Endothelial cell of umbilical vein (primary cell): ENCODE measurements around the gene ASB14. TPM values are rescaled to one million over a fixed set of nuclear protein-coding genes. Genes with fewer than 3 reads are reported as not detected.
"Not testable (repeated sequence)": the region's sequence is repeated elsewhere in the genome, so short reads cannot be mapped to it uniquely, and the experiment has no call there.

Experiments used
- BruUV-seq: library from RNA; stranded (reverse); fragments of 400-500 nt; replicated peaks from 2 replicates; lab custom pipeline; 2021; lab: Mats Ljungman, UMichigan
- CTCF ChIA-PET: fragments of 300-600, 350-600 bp; sonication (Branson Sonifier 250); formaldehyde crosslinking; loops from one replicate; lab custom pipeline; 2021; ENCODE audit warnings: antibody characterized with exemption, inconsistent platforms; lab: Charles Lee
- POLR2A ChIA-PET: fragments of 300-600, 350-600 bp; sonication (Branson Sonifier 250); formaldehyde crosslinking; loops from one replicate; lab custom pipeline; 2021; ENCODE audit warnings: antibody characterized with exemption, inconsistent platforms; lab: Charles Lee
- DNase-seq: peaks from one replicate; pipeline ENCODE4 v3.0.0-alpha.2; 2011; ENCODE audit warnings: low read depth, low spot score
- FAIRE-seq: peaks from 2 replicates; lab custom pipeline; 2011; peaks lifted over from hg19 to GRCh38; lab: Jason Lieb, UNC
- H2AFZ ChIP-seq: 2 replicates; pipeline ENCODE4 v1.6.0; 2012; ENCODE audit warnings: low read depth, low read length, control low read depth, inconsistent platforms
- H3K27ac ChIP-seq: 2 replicates; pipeline ENCODE4 v1.5.1; 2011; ENCODE audit warnings: low read depth, mild to moderate bottlenecking, control low read depth, low read length, moderate library complexity; ENCODE audit not compliant: insufficient read depth
- H3K27me3 ChIP-seq, 2 experiments: 2 replicates each; pipeline versions ENCODE4 v1.6.0 to v1.6.1; 2011; ENCODE audit warnings: low read length in 2 of 2, mixed read lengths in 1 of 2; ENCODE audit not compliant: control insufficient read depth in 2 of 2, insufficient read depth in 2 of 2
- H3K36me3 ChIP-seq, 2 experiments: 2 replicates in 1 of 2; 3 replicates in 1 of 2; pipeline ENCODE4 v1.5.1; 2011; ENCODE audit warnings: low read length in 2 of 2, mild to moderate bottlenecking in 1 of 2, moderate library complexity in 1 of 2; ENCODE audit not compliant: control insufficient read depth in 2 of 2, insufficient read depth in 2 of 2; ENCODE audit errors: extremely low read depth in 1 of 2
- H3K4me1 ChIP-seq: 3 replicates; pipeline ENCODE4 v1.5.1; 2011; ENCODE audit warnings: mild to moderate bottlenecking, low read length; ENCODE audit not compliant: control insufficient read depth, insufficient read depth; ENCODE audit errors: extremely low read depth
- H3K4me2 ChIP-seq: 2 replicates; pipeline ENCODE4 v1.6.1; 2011; ENCODE audit warnings: low read length, control low read depth, mixed read lengths; ENCODE audit not compliant: insufficient read depth
- H3K4me3 ChIP-seq, 3 experiments: fragments of 200-600 bp in 1 of 3; sonication (generic), shearing (Covaris generic) in 1 of 3; replicated peaks in 1 of 3; 2 replicates each; pipeline ENCODE4 v1.5.1; 2011 to 2016; ENCODE audit warnings: control low read depth in 3 of 3, low read length in 3 of 3, mild to moderate bottlenecking in 2 of 3, inconsistent platforms in 1 of 3, low read depth in 1 of 3, moderate library complexity in 1 of 3; ENCODE audit not compliant: insufficient read depth in 1 of 3
- H3K79me2 ChIP-seq: 2 replicates; pipeline ENCODE4 v1.6.0; 2012; ENCODE audit warnings: low read length, inconsistent platforms; ENCODE audit not compliant: control insufficient read depth, insufficient read depth
- H3K9ac ChIP-seq: replicated peaks from 2 replicates; pipeline ENCODE3; 2011; ENCODE audit warnings: low read length, control low read depth; ENCODE audit not compliant: insufficient read depth; ENCODE audit errors: extremely low read depth
- H3K9me1 ChIP-seq: replicated peaks from 3 replicates; pipeline ENCODE4 v1.6.0; 2011; ENCODE audit warnings: mild to moderate bottlenecking, low read length; ENCODE audit not compliant: control insufficient read depth, insufficient read depth; ENCODE audit errors: extremely low read depth
- H3K9me3 ChIP-seq: replicated peaks from 2 replicates; pipeline ENCODE4 v1.5.1; 2012; ENCODE audit warnings: low read length, inconsistent platforms; ENCODE audit not compliant: control insufficient read depth, insufficient read depth
- H4K20me1 ChIP-seq: replicated peaks from 2 replicates; pipeline ENCODE3; 2011; ENCODE audit warnings: mild to moderate bottlenecking, low read length; ENCODE audit not compliant: control insufficient read depth, insufficient read depth; ENCODE audit errors: extremely low read depth
- CTCF ChIP-seq, 2 donors: IDR thresholded peaks; 1 replicate in 1 of 2; 2 replicates in 1 of 2; pipeline ENCODE4 v1.5.1; 2011; ENCODE audit warnings: low read length in 2 of 2, mild to moderate bottlenecking in 2 of 2, moderate library complexity in 2 of 2, control low read depth in 1 of 2, inconsistent platforms in 1 of 2, low read depth in 1 of 2; ENCODE audit not compliant: insufficient read depth in 1 of 2; ENCODE audit errors: extremely low read depth in 1 of 2
- EZH2 ChIP-seq: IDR thresholded peaks from 2 replicates; pipeline ENCODE4 v1.6.1; 2012; ENCODE audit warnings: borderline replicate concordance, low read depth, mild to moderate bottlenecking, moderate library complexity, low read length, inconsistent platforms; ENCODE audit not compliant: severe bottlenecking
- FOS ChIP-seq: IDR thresholded peaks from 2 replicates; pipeline ENCODE4 v1.6.1; 2011; ENCODE audit warnings: mild to moderate bottlenecking, low read length, moderate library complexity, borderline replicate concordance; ENCODE audit not compliant: insufficient read depth
- GATA2 ChIP-seq: IDR thresholded peaks from 2 replicates; pipeline ENCODE4 v1.7.0; 2011; ENCODE audit warnings: low read depth, mild to moderate bottlenecking, moderate library complexity, mixed read lengths, low read length; ENCODE audit not compliant: insufficient read length, insufficient read depth
- JUN ChIP-seq: IDR thresholded peaks from 2 replicates; pipeline ENCODE4 v1.6.1; 2011; ENCODE audit warnings: borderline replicate concordance, low read depth; ENCODE audit not compliant: insufficient read length, insufficient read depth
- MAX ChIP-seq: IDR thresholded peaks from 2 replicates; pipeline ENCODE4 v1.6.1; 2011; ENCODE audit not compliant: insufficient read depth, insufficient read length
- MYC ChIP-seq: IDR thresholded peaks from one replicate; pipeline ENCODE4 v1.6.1; 2011; ENCODE audit warnings: mild to moderate bottlenecking, low read depth, low read length
- POLR2A ChIP-seq: IDR thresholded peaks from 2 replicates; pipeline ENCODE4 v1.6.1; 2012; ENCODE audit warnings: low read depth, mild to moderate bottlenecking, control low read depth, low read length
- POLR2AphosphoS5 ChIP-seq: IDR thresholded peaks from 2 replicates; pipeline ENCODE4 v1.6.1; 2012; ENCODE audit warnings: low read depth, mild to moderate bottlenecking, control low read depth, low read length, moderate library complexity; ENCODE audit not compliant: insufficient read depth
- dilution Hi-C: fragments of 300-500 bp; cut with MboI; formaldehyde crosslinking; loops from one replicate; pipeline ENCODE4 v1.15.0; 2019; ENCODE audit warnings: low sequenced_read_pairs; ENCODE audit not compliant: extremely low pct_ligation_motif_present
- intact Hi-C: fragments of 100-400 bp; cut with micrococcal nuclease; formaldehyde crosslinking; loops from one replicate; pipeline ENCODE4 v1.10.0; 2022
- polyA plus RNA-seq, 4 experiments: library from polyadenylated mRNA; depleted of rRNA in 3 of 4; stranded (reverse) in 3 of 4; unstranded in 1 of 4; fragments of >200 nt; gene quantifications; 2 replicates each; pipeline versions ENCODE4 v1.2.1 to v1.2.3, GENCODE V29; 2011 to 2012; ENCODE audit warnings: missing spikeins in 1 of 4
- total RNA-seq: library from RNA; stranded (reverse); gene quantifications from 2 replicates; pipeline ENCODE4 v1.2.3, GENCODE V29; 2021

ASB14 gene
- total and polyA plus RNA-seq, 2 donors (not counting 3 experiments of a cell fraction or from before 2014, with no cell fraction given), result 0.01 TPM; not detected in 1

- ChIA-PET POLR2A (no interaction called here), CTCF (interaction anchor here (0.9 kb wide), 1 partner anchor 10 kb away, joined by 3 read pairs; no protein-coding TSS in a partner anchor)
- dilution Hi-C loops (no loop called here), intact Hi-C loops (loop anchor here (10.0 kb wide), 1 partner anchor 156 kb away; no protein-coding TSS in a partner anchor)
- Histone ChIP-seq H3K4me3 (no peak overlapping the region), H3K4me1 (no peaks in the 10 kb centered on the region), H3K36me3 (no peaks in the 10 kb centered on the region), H3K9ac (no peak overlapping the region), H4K20me1 (no peaks in the 10 kb centered on the region), H3K27me3 (peaks cover 11 to 13% of the 10 kb centered on the region in 2 experiments), H3K4me2 (no peak overlapping the region), H3K9me3 (no peaks in the 10 kb centered on the region), H2AFZ (no peak overlapping the region), H3K9me1 (no peaks in the 10 kb centered on the region), H3K79me2 (no peaks in the 10 kb centered on the region), H3K27ac (no peak overlapping the region)
- BruUV-seq, result no TSS peak
- DNase-seq, result no peak
- FAIRE-seq, result no peak
- TF ChIP-seq GATA2 (no peak), JUN (no peak), FOS (no peak), MYC (no peak), POLR2A (no peak), EZH2 (no peak), POLR2AphosphoS5 (no peak), CTCF (IDR thresholded peaks at IDR 0.05; ENCODE audit: extremely low read depth in 1 of 2, insufficient read depth in 1 of 2, low read depth in 1 of 2, low read length in 2 of 2) (no peak), MAX (no peak)
These were observed 38.7 kb upstream of the ASB14 start for GRCh38 chr3:57331078-57331610.

GRCh38 chr3:57326498-57326897 is 34.0 kb upstream of the ASB14 start:
- H3K4me3 ChIP-seq, H3K79me2 ChIP-seq, DNase-seq, H3K9me1 ChIP-seq, CTCF ChIA-PET, intact Hi-C loops, H3K4me1 ChIP-seq, FAIRE-seq, dilution Hi-C loops, H3K27ac ChIP-seq, BruUV-seq, H3K4me2 ChIP-seq, POLR2A ChIA-PET, H2AFZ ChIP-seq, H4K20me1 ChIP-seq, H3K36me3 ChIP-seq, H3K9me3 ChIP-seq, H3K9ac ChIP-seq: not testable (repeated sequence)
- peaks cover 6 to 10% of the 10 kb centered on the region in 2 experiments for H3K27me3 ChIP-seq
